ENCODE data around the gene ACTN4. TPM values are rescaled to one million over a fixed set of nuclear protein-coding genes. Genes with fewer than 3 reads are reported as not detected.

Gene ACTN4
- total and polyA plus RNA-seq, 2 donors (not counting 1 experiment from before 2014, with no cell fraction given): 127 to 683 TPM

- Histone ChIP-seq H3K4me1 (ENCODE audit: control insufficient read depth, extremely low read depth, insufficient read depth, low read length) (peaks cover 21% of the 10 kb centered on the region), H3K9me3 (ENCODE audit: control insufficient read depth, insufficient read depth, low read depth, low read length) (no peaks in the 10 kb centered on the region), H3K79me2 (ENCODE audit: control insufficient read depth, insufficient read depth, low read length) (peaks cover 89% of the 10 kb centered on the region), H3K27ac (ENCODE audit: insufficient read depth, low read length) (peak overlapping the region; percentile 86), H3K36me3 (ENCODE audit: control insufficient read depth, insufficient read depth, low read length) (peaks cover 21% of the 10 kb centered on the region), H3K4me3 (replicated peaks in 1 of 4; ENCODE audit: control extremely low read depth in 1 of 4, insufficient read depth in 1 of 4, low read depth in 3 of 4, low read length in 4 of 4) (no peak overlapping the region), H3K4me2 (ENCODE audit: extremely low read depth, insufficient read depth, low read length) (no peak overlapping the region), H2AFZ (ENCODE audit: low read length) (no peak overlapping the region), H3K9ac (ENCODE audit: insufficient read depth, low read length) (peak overlapping the region; percentile 14), H4K20me1 (ENCODE audit: control insufficient read depth, extremely low read depth, insufficient read depth, low read length) (no peaks in the 10 kb centered on the region), H3K27me3 (ENCODE audit: control insufficient read depth, insufficient read depth, low read length) (no peaks in the 10 kb centered on the region)
- DNase-seq (ENCODE audit: low read depth in 2 of 2): peak; percentile 59 to 93
- TF ChIP-seq EZH2 (IDR thresholded peaks at IDR 0.05; ENCODE audit: low read length, missing control alignments) (no peak), CTCF (conservative IDR thresholded peaks at IDR 0.05 in 1 of 2, IDR thresholded peaks at IDR 0.05 in 1 of 2; ENCODE audit: low read depth in 1 of 2, low read length in 2 of 2) (no peak)
Measured at GRCh38 chr19:38693380-38694223, 46.2 kb downstream of the ACTN4 start.

GRCh38 chr19:38695317-38695683, 47.9 kb downstream of the ACTN4 start:
- no peak overlapping the region for H3K27ac ChIP-seq (ENCODE audit: insufficient read depth, low read length)

More at GRCh38 chr19:38695317-38695683, 47.9 kb downstream of the ACTN4 start:
- peaks cover 24% of the 10 kb centered on the region for H3K4me1 ChIP-seq (ENCODE audit: control insufficient read depth, extremely low read depth, insufficient read depth, low read length)
- no peak for TF ChIP-seq EZH2 (IDR thresholded peaks at IDR 0.05; ENCODE audit: low read length, missing control alignments)
- no peak for TF ChIP-seq CTCF (conservative IDR thresholded peaks at IDR 0.05 in 1 of 2, IDR thresholded peaks at IDR 0.05 in 1 of 2; ENCODE audit: low read depth in 1 of 2, low read length in 2 of 2)
- no peaks in the 10 kb centered on the region for H4K20me1 ChIP-seq (ENCODE audit: control insufficient read depth, extremely low read depth, insufficient read depth, low read length)
- H3K4me2 ChIP-seq (ENCODE audit: extremely low read depth, insufficient read depth, low read length): no peak overlapping the region
- H2AFZ ChIP-seq (ENCODE audit: low read length): no peak overlapping the region
- H3K27me3 ChIP-seq (ENCODE audit: control insufficient read depth, insufficient read depth, low read length): no peaks in the 10 kb centered on the region
- H3K9ac ChIP-seq (ENCODE audit: insufficient read depth, low read length): no peak overlapping the region
- H3K9me3 ChIP-seq (ENCODE audit: control insufficient read depth, insufficient read depth, low read depth, low read length): no peaks in the 10 kb centered on the region
- H3K79me2 ChIP-seq (ENCODE audit: control insufficient read depth, insufficient read depth, low read length): peaks cover 90% of the 10 kb centered on the region
- peaks cover 29% of the 10 kb centered on the region for H3K36me3 ChIP-seq (ENCODE audit: control insufficient read depth, insufficient read depth, low read length)
- DNase-seq (ENCODE audit: low read depth in 2 of 2): no peak
- H3K4me3 ChIP-seq (replicated peaks in 1 of 4; ENCODE audit: control extremely low read depth in 1 of 4, insufficient read depth in 1 of 4, low read depth in 3 of 4, low read length in 4 of 4): no peak overlapping the region

Measured in fibroblast of lung (primary cell).